ENCODE results near the gene RDH16. TPM values are rescaled to one million over a fixed set of nuclear protein-coding genes. Genes with fewer than 3 reads are reported as not detected.
"Not testable (repeated sequence)": the region's sequence is repeated elsewhere in the genome, so short reads cannot be mapped to it uniquely, and the experiment has no call there.

RDH16 gene
- total RNA-seq, 1 donor: 0.09 TPM

DNA sequence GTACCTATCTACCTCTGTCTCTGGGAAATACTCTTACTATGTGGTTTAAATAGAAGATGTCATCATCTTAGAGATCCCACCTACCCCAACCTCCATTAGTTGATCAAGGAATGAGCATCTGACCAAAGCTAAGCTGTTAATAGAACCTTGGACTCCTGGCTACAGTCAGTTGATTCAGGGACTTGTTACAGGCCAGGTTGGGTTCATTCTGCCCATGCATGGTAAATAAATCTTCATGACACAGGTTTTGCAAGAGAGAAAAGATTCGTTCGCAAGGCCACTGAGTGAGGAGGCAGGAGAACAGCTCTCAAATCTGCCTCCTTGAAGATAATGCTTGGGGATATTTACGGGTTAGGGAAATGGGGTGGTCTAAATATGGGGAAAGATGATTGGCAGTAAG, 42.7 kb downstream of the RDH16 start:
- no peak for DNase-seq (ENCODE audit: low read depth)
- TF ChIP-seq, protein P1, sequence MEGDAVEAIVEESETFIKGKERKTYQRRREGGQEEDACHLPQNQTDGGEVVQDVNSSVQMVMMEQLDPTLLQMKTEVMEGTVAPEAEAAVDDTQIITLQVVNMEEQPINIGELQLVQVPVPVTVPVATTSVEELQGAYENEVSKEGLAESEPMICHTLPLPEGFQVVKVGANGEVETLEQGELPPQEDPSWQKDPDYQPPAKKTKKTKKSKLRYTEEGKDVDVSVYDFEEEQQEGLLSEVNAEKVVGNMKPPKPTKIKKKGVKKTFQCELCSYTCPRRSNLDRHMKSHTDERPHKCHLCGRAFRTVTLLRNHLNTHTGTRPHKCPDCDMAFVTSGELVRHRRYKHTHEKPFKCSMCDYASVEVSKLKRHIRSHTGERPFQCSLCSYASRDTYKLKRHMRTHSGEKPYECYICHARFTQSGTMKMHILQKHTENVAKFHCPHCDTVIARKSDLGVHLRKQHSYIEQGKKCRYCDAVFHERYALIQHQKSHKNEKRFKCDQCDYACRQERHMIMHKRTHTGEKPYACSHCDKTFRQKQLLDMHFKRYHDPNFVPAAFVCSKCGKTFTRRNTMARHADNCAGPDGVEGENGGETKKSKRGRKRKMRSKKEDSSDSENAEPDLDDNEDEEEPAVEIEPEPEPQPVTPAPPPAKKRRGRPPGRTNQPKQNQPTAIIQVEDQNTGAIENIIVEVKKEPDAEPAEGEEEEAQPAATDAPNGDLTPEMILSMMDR (IDR thresholded peaks at IDR 0.05; ENCODE audit: insufficient read depth, low read length): no peak
- H3K4me3 ChIP-seq (ENCODE audit: low read depth, low read length): no peak overlapping the region

DNA sequence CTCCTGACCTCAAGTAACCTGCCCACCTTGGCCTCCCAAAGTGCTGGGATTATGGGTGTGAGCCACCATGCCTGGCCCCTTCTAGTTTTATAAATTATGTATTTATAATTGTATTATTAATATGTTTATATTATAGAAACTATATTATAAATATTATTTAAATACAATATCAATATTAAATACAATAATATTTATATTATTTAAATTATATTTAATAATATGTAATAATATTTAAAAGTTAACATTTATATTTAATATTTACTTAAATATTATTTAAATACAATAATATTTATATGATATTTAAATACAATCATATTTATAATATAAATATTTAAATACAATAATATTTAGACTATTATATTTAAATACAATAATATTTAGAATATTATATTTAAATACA, 43.2 kb downstream of the RDH16 start:
- no peak overlapping the region for H3K4me3 ChIP-seq (ENCODE audit: low read depth, low read length)
- TF ChIP-seq, protein P1 (IDR thresholded peaks at IDR 0.05; ENCODE audit: insufficient read depth, low read length): no peak

DNA sequence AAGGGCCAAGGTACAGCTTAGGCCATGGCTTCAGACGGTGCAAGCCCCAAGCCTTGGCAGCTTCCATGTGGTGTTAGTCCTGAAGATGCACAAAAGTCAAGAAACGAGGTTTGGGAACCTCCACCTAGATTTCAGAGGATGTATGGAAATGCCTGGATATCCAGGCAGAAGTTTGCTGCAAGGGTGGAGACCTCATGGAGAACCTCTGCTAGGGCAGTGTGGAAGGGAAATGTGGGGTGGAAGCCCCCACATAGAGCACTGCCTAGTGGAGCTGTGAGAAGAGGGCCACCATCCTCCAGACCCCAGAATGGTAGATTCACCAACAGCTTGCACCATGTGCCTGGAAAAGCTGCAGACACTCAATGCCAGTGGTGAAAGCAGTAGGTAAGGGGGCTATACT, 48.0 kb downstream of the RDH16 start:
- H3K4me3 ChIP-seq (ENCODE audit: low read depth, low read length); DNase-seq (ENCODE audit: low read depth): not testable (repeated sequence)

More for the DNA sequence above, 43.2 kb downstream of the RDH16 start:
- DNase-seq (ENCODE audit: low read depth): no peak

DNA sequence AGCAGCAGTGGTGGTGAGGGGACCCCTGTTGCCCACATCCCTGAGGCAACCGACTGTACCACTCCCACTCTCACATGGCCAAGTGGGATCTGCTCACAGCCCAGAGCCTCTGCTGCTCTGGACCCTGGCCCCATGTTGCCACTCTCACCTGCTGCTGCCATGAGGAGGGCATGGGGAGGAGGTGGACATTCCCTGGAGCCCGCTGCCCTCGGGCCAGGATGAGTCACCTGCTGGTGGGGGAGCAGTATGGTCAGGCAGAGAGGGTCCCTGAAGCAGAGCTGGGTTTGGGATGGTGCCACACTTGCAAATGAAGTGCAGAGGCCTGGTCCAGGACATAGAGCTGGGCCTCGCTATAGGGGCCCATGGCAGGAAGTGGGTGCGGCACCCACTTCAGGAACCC, 49.3 kb downstream of the RDH16 start:
- no peak for DNase-seq (ENCODE audit: low read depth)
- TF ChIP-seq, protein P1 (IDR thresholded peaks at IDR 0.05; ENCODE audit: insufficient read depth, low read length): no peak
- no peak overlapping the region for H3K4me3 ChIP-seq (ENCODE audit: low read depth, low read length)

DNA sequence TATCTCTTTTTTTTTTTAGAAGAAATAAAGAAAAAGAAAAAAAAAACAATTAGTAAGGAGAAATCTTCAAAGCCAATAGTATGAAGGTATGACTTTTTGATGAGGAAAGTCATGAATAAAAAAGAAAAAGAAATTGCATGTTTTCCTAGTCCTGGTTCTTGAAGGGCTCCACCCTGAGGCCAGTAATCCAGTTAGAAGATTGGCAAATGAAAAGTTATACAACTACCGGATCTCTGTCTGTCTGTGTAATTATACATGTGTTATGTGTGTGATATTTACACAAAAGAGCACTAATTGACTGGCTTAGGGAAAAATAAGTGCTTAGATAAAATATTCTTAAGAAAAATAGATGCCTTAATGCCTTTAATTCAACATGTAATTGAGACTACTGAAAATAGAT, 51.6 kb downstream of the RDH16 start:
- TF ChIP-seq, protein P1 (IDR thresholded peaks at IDR 0.05; ENCODE audit: insufficient read depth, low read length): no peak
- H3K4me3 ChIP-seq (ENCODE audit: low read depth, low read length): no peak overlapping the region
- no peak for DNase-seq (ENCODE audit: low read depth)

DNA sequence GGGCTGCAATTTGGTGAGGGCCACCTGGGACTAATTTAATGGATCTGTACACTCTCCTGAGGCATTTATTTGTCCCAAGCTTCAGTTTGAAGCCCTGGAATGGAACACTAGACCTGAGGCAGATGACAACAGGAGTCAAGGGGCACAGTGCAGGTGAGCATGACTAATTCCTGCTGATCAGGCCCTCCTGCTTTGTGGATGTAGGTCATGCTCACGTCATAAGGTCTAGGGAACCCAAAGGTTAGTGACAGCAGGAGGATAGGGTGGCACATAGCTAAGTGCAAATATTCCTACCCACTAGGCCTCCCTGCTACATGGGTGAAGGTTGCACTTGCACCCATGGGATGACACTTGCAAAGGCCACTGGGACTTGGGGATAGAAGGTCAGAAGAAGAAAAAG, 54.0 kb downstream of the RDH16 start:
- TF ChIP-seq, protein P1 (IDR thresholded peaks at IDR 0.05; ENCODE audit: insufficient read depth, low read length): no peak
- no peak overlapping the region for H3K4me3 ChIP-seq (ENCODE audit: low read depth, low read length)
- no peak for DNase-seq (ENCODE audit: low read depth)

Other genes with a start within 250 kb of the RDH16 start
- gene NACA, start 232.3 kb downstream of the RDH16 start, total RNA-seq (ENCODE audit: low replicate concordance): 960 and 1,713 TPM in 2 replicates
- 4.3 and 38.0 TPM in 2 replicates for gene PRIM1, start 205.3 kb downstream of the RDH16 start, total RNA-seq (ENCODE audit: low replicate concordance)
- gene HSD17B6, start 194.3 kb downstream of the RDH16 start, total RNA-seq (ENCODE audit: low replicate concordance): 0.72 and 2.0 TPM in 2 replicates
- not detected in 2 replicates for gene SDR9C7, start 23.2 kb downstream of the RDH16 start, total RNA-seq (ENCODE audit: low replicate concordance)
- 5.2 and 6.1 TPM in 2 replicates for gene ZBTB39, start 48.9 kb upstream of the RDH16 start, total RNA-seq (ENCODE audit: low replicate concordance)
- not detected in 2 replicates for gene TAC3, start 58.9 kb upstream of the RDH16 start, total RNA-seq (ENCODE audit: low replicate concordance)
- 0.09 and 3.4 TPM in 2 replicates for gene MYO1A, start 92.5 kb upstream of the RDH16 start, total RNA-seq (ENCODE audit: low replicate concordance)
- gene NEMP1, start 121.2 kb upstream of the RDH16 start, total RNA-seq (ENCODE audit: low replicate concordance): 4.7 and 25.0 TPM in 2 replicates
- gene NAB2, start 131.5 kb upstream of the RDH16 start, total RNA-seq (ENCODE audit: low replicate concordance): 41.8 and 54.2 TPM in 2 replicates
- 89.0 and 102 TPM in 2 replicates for gene STAT6, start 153.8 kb upstream of the RDH16 start, total RNA-seq (ENCODE audit: low replicate concordance)
- 381 and 541 TPM in 2 replicates for gene LRP1, start 170.9 kb upstream of the RDH16 start, total RNA-seq (ENCODE audit: low replicate concordance)
- not detected in 2 replicates for gene LRP1-AS, start 190.0 kb upstream of the RDH16 start, total RNA-seq (ENCODE audit: low replicate concordance)

All from fibroblast of the aortic adventitia (primary cell).